Lung (tissue), 12 donors: ENCODE results near the gene MUSTN1. TPM values are rescaled to one million over a fixed set of nuclear protein-coding genes. Genes with fewer than 3 reads are reported as not detected.
A peak's percentile ranks its signal among the peaks of the same experiment; 100 is the strongest.

Experiments used
- ATAC-seq: fragments of 200-7000 bp; cut with Tn5 transposase; one replicate; pipeline ENCODE4 v1.9.1; 2020; ENCODE audit warnings: moderate number of reproducible peaks; ENCODE audit not compliant: insufficient read depth, low FRiP score
- DNase-seq, 3 donors: peaks; one replicate each; pipeline ENCODE4 v3.0.0-alpha.2; 2013 to 2017
- H3K27ac ChIP-seq, 2 donors: one replicate each; pipeline ENCODE4 v1.5.1; 2013; ENCODE audit warnings: mild to moderate bottlenecking in 2 of 2, moderate library complexity in 2 of 2, control low read depth in 1 of 2, inconsistent platforms in 1 of 2, low read depth in 1 of 2, low read length in 1 of 2
- H3K27me3 ChIP-seq, 3 donors: one replicate each; pipeline ENCODE4 v1.5.1; 2013; ENCODE audit warnings: low read length in 2 of 3; ENCODE audit not compliant: control insufficient read depth in 3 of 3, insufficient read depth in 3 of 3
- H3K36me3 ChIP-seq, 4 donors: one replicate each; pipeline ENCODE4 v1.5.1; 2013; ENCODE audit warnings: low read length in 4 of 4, mild to moderate bottlenecking in 1 of 4, moderate library complexity in 1 of 4; ENCODE audit not compliant: control insufficient read depth in 4 of 4, insufficient read depth in 4 of 4
- H3K4me1 ChIP-seq, 5 donors: one replicate each; pipeline ENCODE4 v1.5.1; 2013; ENCODE audit warnings: low read length in 5 of 5, mild to moderate bottlenecking in 2 of 5, moderate library complexity in 1 of 5; ENCODE audit not compliant: control insufficient read depth in 5 of 5, insufficient read depth in 5 of 5
- H3K4me3 ChIP-seq: one replicate; pipeline ENCODE4 v1.5.1; 2013; ENCODE audit warnings: mild to moderate bottlenecking, control low read depth, moderate library complexity
- H3K9ac ChIP-seq, 2 donors: one replicate each; pipeline ENCODE4 v1.5.1; 2013; ENCODE audit warnings: low read length in 2 of 2, control low read depth in 1 of 2; ENCODE audit not compliant: insufficient read depth in 1 of 2
- H3K9me3 ChIP-seq, 4 donors: one replicate each; pipeline ENCODE4 v1.5.1; 2013; ENCODE audit warnings: low read length in 3 of 4, mild to moderate bottlenecking in 1 of 4, moderate library complexity in 1 of 4; ENCODE audit not compliant: control insufficient read depth in 4 of 4, insufficient read depth in 3 of 4
- CTCF ChIP-seq: IDR thresholded peaks from 2 replicates; pipeline ENCODE4 v1.5.1; 2012; ENCODE audit warnings: mild to moderate bottlenecking; ENCODE audit errors: control extremely low read depth, extremely low read depth
- WGBS, 2 donors: extraction: QIAGEN DNeasy Blood & Tissue Kit; methylation state at CpG; one replicate each; pipeline ENCODE4 v1.1.7; 2013; 5-methylcytosine and 5-hydroxymethylcytosine counted together
- polyA plus RNA-seq, 2 donors: library from polyadenylated mRNA; stranded (reverse); fragments of 200-250 nt; gene quantifications; one replicate each; pipeline ENCODE4 v1.2.1, GENCODE V29; 2013
- total RNA-seq, 2 donors: library from RNA; depleted of rRNA in 1 of 2; stranded (reverse); fragments of >200 nt in 1 of 2; gene quantifications; one replicate each; pipeline ENCODE4 v1.2.1, GENCODE V29; 2014 to 2021
- donor health status: control.
- donor health status: control.
- donor health status: Bipolar disorder and iron deficiency.
- donor health status: healthy.
- donor health status: DM: yes; HTN: yes; CAD: no.

MUSTN1 gene
- total and polyA plus RNA-seq, 4 donors = 3.3 to 39.0 (median 7.8) TPM

DNA sequence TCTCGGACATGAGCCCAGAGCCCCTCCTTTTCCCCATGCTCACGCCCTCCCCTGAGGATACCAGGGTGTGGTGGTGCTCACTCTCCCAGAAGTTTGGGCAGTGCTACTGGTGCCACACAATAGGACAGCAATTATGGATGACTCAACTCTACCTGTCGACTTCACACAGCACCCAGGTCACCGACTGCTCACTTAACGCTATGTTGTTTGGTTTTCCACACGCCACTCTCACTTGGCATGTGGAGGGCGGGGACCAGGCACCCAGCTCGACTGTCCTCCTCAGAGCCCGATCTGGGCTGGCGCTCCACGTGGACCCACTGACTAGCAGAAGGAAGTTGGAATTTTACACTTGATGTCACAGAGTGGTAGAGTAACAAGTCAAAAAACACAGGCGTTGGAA is 31.6 kb upstream of the MUSTN1 start:
- H3K27me3 ChIP-seq = no peaks in the 10 kb centered on the region
- DNase-seq = no peak
- peak overlapping the region in 1 of 2 donors; percentile 5 for H3K27ac ChIP-seq
- H3K9ac ChIP-seq = no peak overlapping the region
- peaks cover 0 to 2% (median 0%) of the 10 kb centered on the region in 4 donors for H3K36me3 ChIP-seq
- peaks cover 0 to 2% (median 0%) of the 10 kb centered on the region in 4 donors for H3K9me3 ChIP-seq
- no peak for TF ChIP-seq CTCF
- peak; percentile 72 for ATAC-seq
- WGBS, 2 donors = 86 to 93% methylated on average over 12 of the region's 12 CpGs
- no peaks in the 10 kb centered on the region for H3K4me1 ChIP-seq
- H3K4me3 ChIP-seq = no peak overlapping the region

GRCh38 chr3:52865994-52866393 is 31.2 kb upstream of the MUSTN1 start:
- no peak for ATAC-seq
- no peak for TF ChIP-seq CTCF
- DNase-seq = no peak
- no peaks in the 10 kb centered on the region for H3K4me1 ChIP-seq
- peaks cover 0 to 2% (median 0%) of the 10 kb centered on the region in 4 donors for H3K9me3 ChIP-seq
- 82 to 89% methylated on average over 13 of the region's 13 CpGs for WGBS, 2 donors
- H3K27me3 ChIP-seq = no peaks in the 10 kb centered on the region
- peaks cover 0 to 2% (median 0%) of the 10 kb centered on the region in 4 donors for H3K36me3 ChIP-seq
- H3K9ac ChIP-seq = no peak overlapping the region
- H3K4me3 ChIP-seq = no peak overlapping the region
- peak overlapping the region in 1 of 2 donors; percentile 5 for H3K27ac ChIP-seq

GRCh38 chr3:52860424-52860768 is 25.6 kb upstream of the MUSTN1 start:
- peaks cover 0 to 2% (median 0%) of the 10 kb centered on the region in 5 donors for H3K4me1 ChIP-seq
- H3K4me3 ChIP-seq = no peak overlapping the region
- H3K27me3 ChIP-seq = no peaks in the 10 kb centered on the region
- H3K9me3 ChIP-seq = peaks cover 0 to 2% (median 0%) of the 10 kb centered on the region in 4 donors
- DNase-seq (no peak), ATAC-seq (no peak)
- H3K9ac ChIP-seq = no peak overlapping the region
- 92% methylated on average over 8 of the region's 8 CpGs for WGBS, 2 donors
- H3K36me3 ChIP-seq = peaks cover 0 to 4% (median 0%) of the 10 kb centered on the region in 4 donors
- TF ChIP-seq CTCF = no peak
- H3K27ac ChIP-seq = no peak overlapping the region

- peaks cover 0 to 2% (median 0%) of the 10 kb centered on the region in 5 donors for H3K4me1 ChIP-seq
- no peaks in the 10 kb centered on the region for H3K27me3 ChIP-seq
- ATAC-seq = no peak
- H3K9ac ChIP-seq = no peak overlapping the region
- no peak for TF ChIP-seq CTCF
- H3K9me3 ChIP-seq = peaks cover 0 to 2% (median 0%) of the 10 kb centered on the region in 4 donors
- WGBS, 2 donors = 89 to 94% methylated on average over 8 of the region's 8 CpGs
- peaks cover 0 to 4% (median 0%) of the 10 kb centered on the region in 4 donors for H3K36me3 ChIP-seq
- no peak for DNase-seq
- H3K4me3 ChIP-seq = no peak overlapping the region
- no peak overlapping the region for H3K27ac ChIP-seq
Observed at GRCh38 chr3:52859686-52860423, 25.0 kb upstream of the MUSTN1 start.
